Keratinocyte (primary cell): Measurements from ENCODE around the gene PALS2. TPM values are rescaled to one million over a fixed set of nuclear protein-coding genes. Genes with fewer than 3 reads are reported as not detected.
A peak's percentile ranks its signal among the peaks of the same experiment; 100 is the strongest.

Source experiments
- DNase-seq: peaks from one replicate; pipeline ENCODE4 v3.0.0-alpha.2; 2011; ENCODE audit warnings: low read depth, missing footprints, low spot score
- FAIRE-seq: peaks from 2 replicates; lab custom pipeline; 2011; peaks lifted over from hg19 to GRCh38; lab: Jason Lieb, UNC
- H2AFZ ChIP-seq: 2 replicates; pipeline ENCODE4 v1.6.0; 2012; ENCODE audit warnings: low read length, control low read depth, inconsistent platforms; ENCODE audit not compliant: control insufficient read depth
- H3K27ac ChIP-seq: 2 replicates; pipeline ENCODE4 v1.5.1; 2011; ENCODE audit warnings: low read length; ENCODE audit not compliant: control insufficient read depth, insufficient read depth
- H3K27me3 ChIP-seq: 3 replicates; pipeline ENCODE4 v1.6.0; 2011; ENCODE audit warnings: low read length; ENCODE audit not compliant: control insufficient read depth, insufficient read depth; ENCODE audit errors: extremely low read depth
- H3K36me3 ChIP-seq, 2 experiments: 2 replicates in 1 of 2; 3 replicates in 1 of 2; pipeline ENCODE4 v1.5.1; 2011; ENCODE audit warnings: low read length in 2 of 2, mild to moderate bottlenecking in 1 of 2; ENCODE audit not compliant: control insufficient read depth in 2 of 2, insufficient read depth in 2 of 2; ENCODE audit errors: extremely low read depth in 1 of 2
- H3K4me1 ChIP-seq: 3 replicates; pipeline ENCODE4 v1.5.1; 2011; ENCODE audit warnings: low read length; ENCODE audit not compliant: control insufficient read depth, insufficient read depth; ENCODE audit errors: extremely low read depth
- H3K4me2 ChIP-seq: 3 replicates; pipeline ENCODE4 v1.6.0; 2011; ENCODE audit warnings: low read depth, low read length; ENCODE audit not compliant: control insufficient read depth, insufficient read depth; ENCODE audit errors: extremely low read depth
- H3K4me3 ChIP-seq, 3 experiments: fragments of 200-600 bp in 1 of 3; sonication (generic) in 1 of 3; 2 replicates in 2 of 3; 3 replicates in 1 of 3; pipeline ENCODE4 v1.5.1; 2011 to 2016; ENCODE audit warnings: low read length in 3 of 3, mild to moderate bottlenecking in 3 of 3, control low read depth in 2 of 3, inconsistent platforms in 1 of 3, low read depth in 1 of 3, mixed read lengths in 1 of 3, mixed run types in 1 of 3, moderate library complexity in 1 of 3; ENCODE audit not compliant: control insufficient read depth in 2 of 3, insufficient read depth in 2 of 3; ENCODE audit errors: extremely low read depth in 1 of 3
- H3K79me2 ChIP-seq: 2 replicates; pipeline ENCODE4 v1.6.0; 2012; ENCODE audit warnings: low read length; ENCODE audit not compliant: control insufficient read depth, insufficient read depth
- H3K9ac ChIP-seq: 3 replicates; pipeline ENCODE4 v1.6.0; 2011; ENCODE audit warnings: low read length; ENCODE audit not compliant: control insufficient read depth, insufficient read depth; ENCODE audit errors: extremely low read depth
- H3K9me1 ChIP-seq: 3 replicates; pipeline ENCODE4 v1.6.0; 2011; ENCODE audit warnings: low read length; ENCODE audit not compliant: control insufficient read depth, insufficient read depth; ENCODE audit errors: extremely low read depth
- H3K9me3 ChIP-seq: 2 replicates; pipeline ENCODE4 v1.5.1; 2012; ENCODE audit warnings: low read depth, low read length; ENCODE audit not compliant: control insufficient read depth
- H4K20me1 ChIP-seq: 3 replicates; pipeline ENCODE4 v1.6.0; 2011; ENCODE audit warnings: low read length; ENCODE audit not compliant: control insufficient read depth, insufficient read depth; ENCODE audit errors: extremely low read depth
- CTCF ChIP-seq, 3 experiments: IDR thresholded peaks in 1 of 3; conservative IDR thresholded peaks in 1 of 3; optimal IDR thresholded peaks in 1 of 3; 2 replicates in 2 of 3; 3 replicates in 1 of 3; pipeline versions ENCODE3 to v1.5.1; 2011; ENCODE audit warnings: low read length in 3 of 3, mild to moderate bottlenecking in 3 of 3, moderate library complexity in 2 of 3, control low read depth in 1 of 3, inconsistent platforms in 1 of 3; ENCODE audit not compliant: insufficient read depth in 2 of 3; ENCODE audit errors: extremely low read depth in 1 of 3
- EZH2 ChIP-seq: IDR thresholded peaks from one replicate; pipeline ENCODE4 v1.6.1; 2012; ENCODE audit warnings: inconsistent platforms, mild to moderate bottlenecking, low read length, moderate library complexity
- dilution Hi-C: fragments of 300-500 bp; cut with MboI; formaldehyde crosslinking; loops from one replicate; pipeline ENCODE4 v1.7.0; 2020; ENCODE audit warnings: low sequenced_read_pairs; ENCODE audit not compliant: extremely low pct_ligation_motif_present
- polyA minus RNA-seq, 3 experiments: library from RNA; depleted of rRNA, polyadenylated mRNA; stranded (reverse); fragments of >200 nt; gene quantifications; 1 replicate in 1 of 3; 2 replicates in 1 of 3; 3 replicates in 1 of 3; pipeline ENCODE4 v1.2.3, GENCODE V29; 2011
- polyA plus RNA-seq, 5 experiments: library from polyadenylated mRNA; depleted of rRNA in 3 of 5; stranded (reverse) in 3 of 5; stranded (forward) in 1 of 5; unstranded in 1 of 5; fragments of >200 nt; gene quantifications; 1 replicate in 1 of 5; 2 replicates in 3 of 5; 3 replicates in 1 of 5; pipeline versions ENCODE4 v1.2.1 to v1.2.3, GENCODE V29; 2011 to 2012; ENCODE audit warnings: missing spikeins in 2 of 5, low read depth in 1 of 5, low replicate concordance in 1 of 5

Gene PALS2
- 7.4 to 16.0 TPM (median 15.4 TPM) in 3 replicates for polyA plus RNA-seq
- 15.1 TPM for polyA plus RNA-seq (2011; ENCODE audit: low read depth)
- polyA plus RNA-seq (2011; cell fraction: cytosol; rRNA removed): 9.8 and 12.3 TPM in 2 replicates
- polyA plus RNA-seq (2011; cell fraction: nucleus; rRNA removed): 10.6 and 15.6 TPM in 2 replicates
- polyA plus RNA-seq (2012; ENCODE audit: low replicate concordance): 7.6 and 17.8 TPM in 2 replicates
- 3.6 to 22.8 TPM (median 6.3 TPM) in 3 replicates for polyA minus RNA-seq
- polyA minus RNA-seq (2011; cell fraction: cytosol; rRNA and poly(A)+ RNA removed): 22.1 TPM
- 7.9 and 10.6 TPM in 2 replicates for polyA minus RNA-seq (2011; cell fraction: nucleus; rRNA and poly(A)+ RNA removed)

DNA sequence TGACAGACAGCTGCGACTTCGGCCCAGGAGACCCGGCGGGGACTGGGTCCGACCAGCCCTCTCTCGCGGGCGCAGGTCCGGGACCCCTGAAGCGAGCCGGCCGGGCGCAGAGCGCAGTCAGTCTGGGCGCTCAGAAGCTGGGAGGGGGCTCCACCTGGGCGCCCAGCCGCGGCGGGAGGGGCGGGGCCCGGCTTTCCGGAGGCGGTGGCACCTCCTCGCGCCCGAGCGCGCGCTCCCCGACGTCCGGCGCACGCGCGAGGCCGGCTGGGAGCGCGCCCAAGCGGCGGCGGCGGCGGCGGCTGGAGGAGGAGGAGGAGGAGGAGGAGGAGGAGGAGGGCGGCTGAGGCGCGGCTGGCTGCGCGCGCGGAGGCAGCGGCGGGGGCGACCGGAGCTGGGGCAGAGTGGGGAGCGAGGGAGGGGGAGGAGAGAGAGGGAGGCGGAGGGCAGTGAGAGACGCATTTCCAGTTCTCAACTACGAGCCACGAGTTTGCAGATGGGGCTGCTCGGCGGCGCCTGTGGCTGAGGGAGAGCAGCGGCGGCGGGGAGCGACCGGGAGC, at the start of gene PALS2:
Gene PALS2 (plus strand): TSS at position 456 of the 557 bp plus-strand sequence. CDS start 50,216 bp downstream, outside the sequence.
- no peak for FAIRE-seq
- Histone ChIP-seq H3K9me3 (no peaks in the 10 kb centered on the region), H3K79me2 (peaks cover 41% of the 10 kb centered on the region), H3K9me1 (no peaks in the 10 kb centered on the region), H4K20me1 (peaks cover under 1% of the 10 kb centered on the region), H2AFZ (peak within 1 kb of the TSS; percentile 91), H3K4me2 (peak within 1 kb of the TSS; percentile 96), H3K4me1 (peaks cover 16% of the 10 kb centered on the region), H3K27ac (peak within 1 kb of the TSS; percentile 77), H3K36me3 (no peaks in the 10 kb centered on the region), H3K4me3 (peak within 1 kb of the TSS; percentile 76 to 99 (median 90)), H3K27me3 (peaks cover 11% of the 10 kb centered on the region), H3K9ac (peak within 1 kb of the TSS; percentile 84)
- dilution Hi-C loops: no loop called here
- TF ChIP-seq CTCF (optimal IDR thresholded peaks at IDR 0.05 in 1 of 3, IDR thresholded peaks at IDR 0.05 in 1 of 3, conservative IDR thresholded peaks at IDR 0.05 in 1 of 3; ENCODE audit: extremely low read depth in 1 of 3, insufficient read depth in 2 of 3, low read length in 3 of 3) (no peak), EZH2 (no peak)
- no peak for DNase-seq

DNA sequence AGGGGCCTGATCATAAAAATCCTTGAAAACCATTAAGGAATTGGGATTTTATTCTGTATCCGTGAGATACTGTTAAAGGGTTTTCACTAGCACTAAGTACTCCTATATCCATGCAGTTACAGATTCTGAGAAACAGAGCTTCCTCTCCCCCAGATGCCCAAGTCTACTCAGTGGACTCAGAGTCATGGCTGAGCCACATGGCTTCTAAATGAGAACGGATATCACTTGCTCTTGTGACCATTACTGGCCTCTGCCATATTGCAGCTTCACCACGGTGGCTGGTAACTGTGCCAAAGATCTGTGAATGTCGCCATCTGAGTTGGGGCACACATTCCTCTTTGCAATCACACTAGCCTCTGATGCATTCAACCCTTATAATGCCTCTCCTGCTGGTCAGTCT, 42.0 kb upstream of the PALS2 start:
- H3K4me1 ChIP-seq: no peaks in the 10 kb centered on the region
- dilution Hi-C loops: no loop called here
- no peak for FAIRE-seq
- no peak overlapping the region for H3K4me3 ChIP-seq
- TF ChIP-seq EZH2 (no peak), CTCF (optimal IDR thresholded peaks at IDR 0.05 in 1 of 3, IDR thresholded peaks at IDR 0.05 in 1 of 3, conservative IDR thresholded peaks at IDR 0.05 in 1 of 3; ENCODE audit: extremely low read depth in 1 of 3, insufficient read depth in 2 of 3, low read length in 3 of 3) (no peak)
- H4K20me1 ChIP-seq: no peaks in the 10 kb centered on the region
- no peak overlapping the region for H3K27ac ChIP-seq
- H3K79me2 ChIP-seq: no peaks in the 10 kb centered on the region
- no peak overlapping the region for H3K9ac ChIP-seq
- peaks cover 3% of the 10 kb centered on the region for H3K27me3 ChIP-seq
- H3K9me1 ChIP-seq: no peaks in the 10 kb centered on the region
- no peak overlapping the region for H2AFZ ChIP-seq
- no peak overlapping the region for H3K4me2 ChIP-seq
- no peak for DNase-seq
- no peaks in the 10 kb centered on the region for H3K36me3 ChIP-seq
- no peaks in the 10 kb centered on the region for H3K9me3 ChIP-seq
